ENCODE data around the gene ICAM1.

The ICAM1 gene

DNA sequence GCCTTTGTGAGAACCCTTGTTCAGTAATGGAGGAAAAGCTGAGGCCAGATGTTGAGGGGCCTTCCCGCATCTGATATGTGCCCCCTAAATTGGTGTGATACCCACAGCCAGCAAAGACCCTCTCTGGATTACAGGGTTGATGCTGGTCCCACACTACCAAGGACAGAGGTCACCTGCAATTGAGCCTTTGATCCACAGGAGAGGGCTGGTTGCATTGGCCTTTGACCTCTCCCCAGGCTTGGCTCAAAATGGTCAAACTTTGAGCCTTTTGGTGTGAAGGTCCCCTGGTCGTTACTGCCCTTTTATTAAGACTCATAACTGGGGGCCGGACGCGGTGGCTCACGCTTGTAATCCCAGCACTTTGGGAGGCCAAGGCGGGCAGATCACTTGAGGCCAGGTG lies 27.3 kb upstream of the ICAM1 start:
- DNase-seq = no peak

DNA sequence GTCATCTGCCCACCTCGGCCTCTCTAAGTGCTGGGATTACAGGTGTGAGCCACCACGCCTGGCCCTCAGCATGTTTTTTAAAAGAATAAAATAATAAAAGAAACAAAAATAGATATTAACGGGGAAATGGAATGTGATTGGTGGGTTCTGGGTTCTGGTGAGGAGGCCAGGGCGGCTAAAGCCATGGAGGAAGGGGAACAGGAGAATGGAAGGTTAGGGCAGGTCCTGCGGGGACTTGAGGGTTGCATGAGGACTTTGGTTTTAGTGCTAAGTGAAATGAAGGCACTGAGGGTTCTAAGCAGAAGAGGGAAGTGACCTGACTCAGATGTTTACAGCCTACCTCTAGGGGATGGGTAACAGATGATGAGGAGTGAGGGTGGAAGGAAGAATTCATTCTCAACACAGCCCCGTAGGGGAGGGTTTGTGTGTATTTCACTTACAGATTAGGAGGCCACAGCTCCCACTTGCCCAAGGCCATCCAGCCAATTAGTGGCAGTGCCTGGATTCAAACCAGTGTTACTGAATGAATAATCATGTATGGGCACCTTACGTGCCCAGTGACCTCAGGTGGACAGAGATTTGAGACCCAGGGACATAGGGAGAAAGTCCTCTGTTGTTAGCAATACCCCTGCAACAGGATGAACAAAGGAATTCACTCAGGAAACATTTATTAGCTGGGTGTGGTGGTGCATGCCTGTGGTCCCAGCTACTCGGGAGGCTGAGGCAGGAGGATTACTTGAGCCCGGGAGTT lies 25.6 kb upstream of the ICAM1 start:
- no peak for DNase-seq

DNA sequence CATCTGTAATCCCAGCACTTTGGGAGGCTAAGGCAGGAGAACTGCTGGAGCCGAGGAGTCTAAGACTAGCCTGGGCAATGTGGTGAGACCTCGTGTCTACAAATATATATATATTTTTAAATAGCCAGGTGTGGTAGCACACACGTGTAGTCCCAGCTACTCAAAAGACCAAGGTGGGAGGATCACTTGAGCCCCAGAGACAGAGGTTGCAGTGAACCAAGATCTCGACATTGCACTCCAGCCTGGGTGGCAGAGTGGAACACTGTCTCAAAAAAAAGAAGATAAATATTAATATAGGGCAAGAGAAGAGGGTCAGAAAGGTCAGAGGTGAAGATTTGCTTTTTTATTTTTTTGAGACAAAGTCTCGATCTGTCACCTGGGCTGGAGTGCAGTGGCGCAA lies 24.4 kb upstream of the ICAM1 start:
- no peak for DNase-seq

DNA sequence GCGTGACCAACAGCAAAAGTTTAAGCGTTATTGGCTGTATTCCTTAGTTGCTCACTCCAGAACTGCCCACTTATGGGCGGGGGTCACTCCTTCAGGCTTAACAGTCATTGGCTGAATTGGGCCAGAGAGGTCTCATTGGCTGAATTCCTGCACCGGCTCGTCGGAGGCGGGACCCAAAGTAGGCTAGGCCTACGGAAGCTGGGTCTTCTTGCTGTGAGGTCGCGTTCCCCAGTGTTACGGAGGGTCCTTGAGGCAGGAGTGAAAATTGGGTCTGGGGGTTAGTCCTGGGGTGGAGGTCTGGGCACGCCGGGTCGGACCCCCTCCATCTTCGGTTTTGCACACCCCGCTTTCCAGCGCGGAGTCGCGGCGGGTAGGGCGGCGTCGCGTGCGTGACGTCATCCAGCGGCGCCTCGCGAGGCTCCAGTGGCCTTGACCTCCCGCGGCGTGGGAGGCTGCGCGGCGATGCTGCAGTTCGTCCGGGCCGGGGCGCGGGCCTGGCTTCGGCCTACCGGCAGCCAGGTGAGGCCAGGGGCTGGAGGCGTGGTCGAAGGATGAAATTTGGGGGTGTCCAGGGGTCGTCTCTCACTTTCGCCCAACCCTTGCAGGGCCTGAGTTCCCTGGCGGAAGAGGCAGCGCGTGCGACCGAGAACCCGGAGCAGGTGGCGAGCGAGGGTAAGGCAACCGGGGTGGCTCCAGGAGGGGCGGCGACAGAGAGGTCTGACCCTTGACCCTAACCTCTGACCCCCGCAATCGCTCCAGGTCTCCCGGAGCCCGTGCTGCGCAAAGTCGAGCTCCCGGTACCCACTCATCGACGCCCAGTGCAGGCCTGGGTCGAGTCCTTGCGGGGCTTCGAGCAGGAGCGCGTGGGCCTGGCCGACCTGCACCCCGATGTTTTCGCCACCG lies 18.9 kb upstream of the ICAM1 start, which contains the start of gene MRPL4:
MRPL4 (plus strand) TSS at position 423 of the 903 bp plus-strand sequence; CDS start at position 463, 40 bp downstream.
- DNase-seq = peak; percentile 99

DNA sequence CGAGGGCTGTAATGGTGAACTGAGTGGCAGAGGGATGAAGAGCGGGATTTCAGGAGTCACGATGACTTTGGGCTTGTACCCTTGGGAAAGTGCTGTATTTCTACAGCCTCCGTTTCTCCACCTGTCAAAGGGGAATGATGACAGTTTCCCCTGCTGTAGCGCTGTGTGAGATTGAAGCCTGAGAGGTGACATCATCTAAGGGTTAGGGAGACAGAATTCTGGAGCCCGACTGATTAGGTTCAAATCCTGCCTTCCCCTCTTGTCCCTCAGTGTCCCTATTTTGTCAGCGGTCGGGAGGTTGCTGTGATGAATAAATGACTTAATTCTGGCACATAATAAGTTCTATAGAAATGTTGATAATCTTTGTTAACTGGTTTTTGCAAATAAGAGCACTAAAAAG lies 18.2 kb upstream of the ICAM1 start:
- DNase-seq = no peak

DNA sequence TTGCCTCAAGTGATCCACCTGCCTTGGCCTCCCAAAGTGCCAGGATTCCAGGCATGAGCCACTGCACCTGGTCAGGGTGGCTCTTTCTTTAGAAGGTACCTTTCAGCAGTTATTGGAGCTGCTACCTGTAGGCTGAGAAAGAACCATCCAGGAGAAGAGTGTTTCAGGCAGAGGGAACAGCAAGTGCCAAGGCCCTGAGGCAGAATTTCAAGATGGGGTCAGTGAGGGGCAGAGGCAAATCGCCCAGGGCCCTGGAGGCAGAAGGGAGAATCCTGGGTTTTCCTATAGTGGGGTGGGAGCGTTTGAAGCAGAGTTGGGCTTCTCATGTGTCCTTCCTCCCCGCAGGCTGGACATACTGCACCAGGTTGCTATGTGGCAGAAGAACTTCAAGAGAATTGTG lies 16.7 kb upstream of the ICAM1 start:
- DNase-seq = no peak

DNA sequence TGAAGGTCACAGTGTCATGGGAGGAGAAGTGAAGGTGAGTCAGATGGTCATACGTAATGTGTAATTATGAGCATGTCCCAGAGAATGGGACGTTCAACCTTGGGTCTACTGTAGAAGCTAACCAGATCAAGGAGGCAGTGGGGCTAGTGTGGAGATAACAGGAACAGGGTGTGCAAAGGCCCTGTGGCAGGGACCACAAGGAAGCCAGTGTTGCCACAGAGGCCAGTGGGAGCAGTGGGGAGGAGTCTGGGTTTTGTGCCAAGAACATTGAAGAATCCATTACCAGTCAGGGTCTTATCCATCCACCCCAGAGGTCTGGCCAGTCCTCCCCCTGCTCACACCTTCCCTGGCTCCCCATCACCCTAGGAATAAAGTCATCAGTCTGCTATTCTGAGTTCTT lies 15.6 kb upstream of the ICAM1 start:
- no peak for DNase-seq

DNA sequence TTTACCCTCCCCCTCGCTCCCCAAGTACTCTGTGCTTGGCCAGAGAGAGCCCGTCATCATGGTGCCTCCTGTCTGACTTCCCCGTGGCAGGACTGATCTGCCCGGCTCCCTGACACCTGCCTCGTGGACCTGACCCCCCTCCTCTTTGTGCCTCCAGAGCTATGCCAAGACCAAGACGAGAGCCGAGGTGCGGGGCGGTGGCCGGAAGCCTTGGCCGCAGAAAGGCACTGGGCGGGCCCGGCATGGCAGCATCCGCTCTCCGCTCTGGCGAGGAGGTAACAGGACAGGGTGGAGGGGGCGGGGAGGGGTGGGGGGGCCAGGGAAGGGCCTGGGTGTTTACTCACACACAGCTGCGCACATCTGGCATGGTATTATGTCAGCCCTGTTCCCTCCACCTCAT lies 14.4 kb upstream of the ICAM1 start:
- no peak for DNase-seq

DNA sequence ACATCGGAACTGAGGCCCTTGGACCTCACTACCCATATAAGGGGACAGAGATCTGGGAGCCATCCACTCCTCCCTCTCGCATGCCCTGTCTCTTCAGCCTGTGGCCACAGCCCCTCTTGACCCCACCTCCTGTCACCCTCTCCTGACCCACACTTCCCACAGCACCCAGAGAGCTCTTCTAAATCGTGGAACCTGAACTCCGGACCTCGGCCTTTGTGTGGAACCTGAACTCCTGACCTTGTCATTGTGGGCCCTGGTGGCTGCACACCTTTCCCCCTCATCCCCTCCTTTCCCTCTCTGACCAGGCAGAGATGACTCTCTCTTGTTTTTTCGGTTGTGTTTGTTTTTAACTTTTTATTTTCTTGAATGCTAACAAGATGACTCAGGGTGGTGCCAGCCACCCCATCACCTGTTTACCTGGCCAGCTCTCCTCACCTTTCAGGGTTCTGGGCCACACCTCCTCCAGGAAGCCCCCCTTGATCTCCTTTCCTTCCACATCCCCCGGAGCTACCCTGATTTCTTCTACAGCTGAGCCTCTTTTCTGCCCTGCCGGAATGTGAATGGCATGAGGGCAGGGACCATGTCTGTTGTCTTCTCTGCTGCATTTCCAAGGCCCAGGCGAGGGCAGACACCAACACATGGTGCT lies 13.8 kb upstream of the ICAM1 start:
- DNase-seq = no peak

DNA sequence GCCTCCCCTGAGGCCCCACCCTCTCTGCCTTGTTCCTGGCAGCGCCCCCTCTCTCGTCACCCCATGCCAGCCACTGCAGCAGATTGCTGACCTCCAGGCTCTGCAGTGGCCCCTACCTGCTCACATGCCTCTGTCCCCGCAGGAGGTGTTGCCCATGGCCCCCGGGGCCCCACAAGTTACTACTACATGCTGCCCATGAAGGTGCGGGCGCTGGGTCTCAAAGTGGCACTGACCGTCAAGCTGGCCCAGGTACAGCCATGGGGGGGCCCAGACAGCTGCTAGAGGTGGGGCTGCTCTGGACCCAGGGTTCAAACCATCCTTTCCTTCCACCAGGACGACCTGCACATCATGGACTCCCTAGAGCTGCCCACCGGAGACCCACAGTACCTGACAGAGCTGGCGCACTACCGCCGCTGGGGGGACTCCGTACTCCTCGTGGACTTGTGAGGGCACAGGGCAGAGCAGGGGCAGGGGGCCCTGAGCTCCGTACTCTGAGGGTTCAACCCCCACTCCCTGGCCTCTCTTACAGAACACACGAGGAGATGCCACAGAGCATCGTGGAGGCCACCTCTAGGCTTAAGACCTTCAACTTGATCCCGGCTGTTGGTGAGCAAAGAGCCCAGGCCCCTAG lies 12.7 kb upstream of the ICAM1 start:
- no peak for DNase-seq

DNA sequence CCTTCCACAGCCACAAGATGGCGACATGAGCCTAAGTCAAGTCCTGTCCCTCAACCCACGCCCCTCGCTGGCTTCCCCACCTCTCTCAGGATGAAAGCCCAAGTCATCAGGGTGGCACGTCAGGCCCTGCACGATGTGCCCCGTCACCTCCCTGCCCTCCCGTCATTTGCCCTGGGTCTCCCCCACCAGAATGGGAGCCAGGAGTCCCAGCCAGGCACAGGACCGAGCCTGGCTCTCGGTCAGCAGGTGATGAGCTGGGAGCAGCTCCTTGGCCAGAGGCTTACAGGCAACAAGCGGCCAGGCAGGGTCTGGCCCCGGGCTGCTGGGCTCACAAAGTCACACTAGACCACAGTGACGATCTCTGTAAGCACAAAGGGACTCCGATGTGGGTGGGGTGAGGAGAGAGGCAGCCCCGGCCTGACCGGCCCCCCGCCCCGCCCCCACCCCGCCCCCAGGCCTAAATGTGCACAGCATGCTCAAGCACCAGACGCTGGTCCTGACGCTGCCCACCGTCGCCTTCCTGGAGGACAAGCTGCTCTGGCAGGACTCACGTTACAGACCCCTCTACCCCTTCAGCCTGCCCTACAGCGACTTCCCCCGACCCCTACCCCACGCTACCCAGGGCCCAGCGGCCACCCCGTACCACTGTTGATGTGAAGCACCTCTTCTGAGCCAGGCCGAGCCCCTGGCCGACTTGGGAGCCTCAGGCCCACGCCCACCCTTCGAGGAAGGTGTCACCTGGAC lies 11.6 kb upstream of the ICAM1 start:
- DNase-seq = peak; percentile 86

DNA sequence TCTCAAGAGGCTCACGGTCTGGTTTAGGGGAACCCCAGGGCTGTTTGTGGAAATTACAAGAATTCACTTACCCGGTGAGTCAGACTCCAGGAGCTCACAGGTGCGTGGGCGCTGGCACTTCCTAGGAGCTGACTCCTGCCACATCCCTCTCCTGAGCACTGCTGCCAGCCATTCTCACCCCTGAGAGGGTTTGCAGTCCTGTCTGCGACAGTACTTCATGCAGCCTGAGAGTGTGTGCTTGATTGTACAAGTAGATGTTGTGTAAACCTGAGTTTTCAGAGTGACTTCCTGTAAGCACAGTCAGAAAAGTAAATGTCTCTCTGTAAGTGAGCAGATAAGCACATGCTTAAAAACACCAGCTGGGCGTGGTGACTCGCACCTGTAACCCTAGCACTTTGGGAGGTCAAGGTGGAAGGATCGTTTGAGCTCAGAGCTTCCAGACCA lies 10.8 kb upstream of the ICAM1 start:
- DNase-seq = no peak

DNA sequence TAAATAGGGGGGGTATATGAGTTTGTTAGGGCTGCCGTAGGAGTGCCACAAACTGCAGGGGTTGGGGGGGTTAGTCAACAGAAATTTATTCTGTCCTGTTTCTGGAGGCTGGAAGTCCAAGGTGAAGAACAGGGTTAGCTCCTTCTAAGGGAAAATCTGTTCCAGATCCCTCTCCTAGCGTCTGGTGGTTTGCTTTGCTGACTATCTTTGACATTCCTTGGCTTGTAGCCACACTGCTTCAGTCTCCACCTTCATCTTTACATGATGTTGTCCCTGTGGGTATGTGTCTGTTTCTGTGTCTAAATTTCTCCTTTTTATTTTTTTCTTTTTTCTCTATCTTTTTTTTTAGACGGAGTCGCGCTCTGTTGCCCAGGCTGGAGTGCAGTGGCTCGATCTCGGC lies 8.1 kb upstream of the ICAM1 start:
- DNase-seq = no peak

DNA sequence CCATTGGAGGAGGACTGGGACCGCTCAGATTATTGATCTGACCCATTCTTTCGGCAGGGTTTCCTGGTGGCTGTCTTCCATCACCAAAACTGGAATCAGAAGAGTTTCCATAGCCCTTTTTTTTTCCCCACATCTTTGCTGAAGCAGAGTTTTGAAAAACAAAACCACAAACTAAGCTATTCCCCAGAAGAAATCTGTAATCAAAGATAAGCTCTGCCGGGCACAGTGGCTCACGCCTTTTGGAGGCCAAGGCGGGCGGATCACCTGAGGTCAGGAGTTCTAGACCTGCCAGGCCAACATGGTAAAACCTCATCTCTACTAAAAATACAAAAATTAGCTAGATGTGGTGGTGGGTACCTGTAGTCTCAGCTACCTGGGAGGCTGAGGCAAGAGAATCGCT lies 4.2 kb upstream of the ICAM1 start:
- DNase-seq = no peak

DNA sequence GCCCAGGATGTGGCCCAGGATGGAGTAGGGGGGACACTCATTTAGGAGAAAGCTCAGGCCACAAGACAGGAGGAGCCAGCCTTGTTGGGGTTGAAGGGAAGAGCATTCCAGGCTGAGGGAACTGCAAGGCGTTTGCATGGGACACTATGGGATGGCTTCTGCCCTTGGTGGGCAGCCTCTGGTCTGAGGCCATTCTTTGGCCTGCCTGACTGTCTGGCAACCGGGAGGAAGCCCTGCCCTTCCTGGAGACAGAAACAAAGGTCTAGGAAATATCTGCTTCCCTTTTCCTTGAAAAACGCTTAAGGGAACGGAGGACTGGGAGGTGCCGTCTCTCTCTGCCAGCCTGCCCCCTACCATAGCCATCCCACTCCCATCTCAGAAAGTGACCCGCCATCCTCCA lies 2.8 kb upstream of the ICAM1 start:
- no peak for DNase-seq

DNA sequence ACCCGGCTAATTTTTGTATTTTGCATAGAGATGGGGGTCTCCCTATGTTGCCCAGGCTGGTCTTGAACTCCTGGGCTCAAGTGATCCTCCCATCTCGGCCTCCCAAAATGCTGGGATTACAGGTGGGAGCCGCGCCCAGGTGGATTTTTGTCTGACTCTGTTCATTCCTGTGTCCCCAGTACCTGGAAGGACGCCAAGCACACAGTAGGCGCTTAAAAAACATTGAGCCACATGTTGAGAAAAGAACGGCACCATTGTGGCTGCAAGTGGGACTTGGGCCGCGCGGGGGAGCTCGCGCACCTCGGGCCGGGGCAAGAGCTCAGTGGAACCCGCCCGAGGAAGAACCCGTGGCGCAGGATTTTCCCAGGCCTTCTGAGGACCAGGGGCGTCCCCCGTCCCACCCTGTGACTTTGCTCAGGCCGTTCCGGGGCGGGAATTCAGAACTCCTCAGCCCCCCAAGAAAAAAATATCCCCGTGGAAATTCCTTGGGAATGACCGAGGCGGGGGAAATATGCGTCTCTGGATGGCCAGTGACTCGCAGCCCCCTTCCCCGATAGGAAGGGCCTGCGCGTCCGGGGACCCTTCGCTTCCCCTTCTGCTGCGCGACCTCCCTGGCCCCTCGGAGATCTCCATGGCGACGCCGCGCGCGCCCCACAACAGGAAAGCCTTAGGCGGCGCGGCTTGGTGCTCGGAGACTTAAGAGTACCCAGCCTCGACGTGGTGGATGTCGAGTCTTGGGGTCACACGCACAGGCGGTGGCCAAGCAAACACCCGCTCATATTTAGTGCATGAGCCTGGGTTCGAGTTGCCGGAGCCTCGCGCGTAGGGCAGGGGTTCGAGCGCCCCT lies 1.4 kb upstream of the ICAM1 start:
- DNase-seq = peak; percentile 81

DNA sequence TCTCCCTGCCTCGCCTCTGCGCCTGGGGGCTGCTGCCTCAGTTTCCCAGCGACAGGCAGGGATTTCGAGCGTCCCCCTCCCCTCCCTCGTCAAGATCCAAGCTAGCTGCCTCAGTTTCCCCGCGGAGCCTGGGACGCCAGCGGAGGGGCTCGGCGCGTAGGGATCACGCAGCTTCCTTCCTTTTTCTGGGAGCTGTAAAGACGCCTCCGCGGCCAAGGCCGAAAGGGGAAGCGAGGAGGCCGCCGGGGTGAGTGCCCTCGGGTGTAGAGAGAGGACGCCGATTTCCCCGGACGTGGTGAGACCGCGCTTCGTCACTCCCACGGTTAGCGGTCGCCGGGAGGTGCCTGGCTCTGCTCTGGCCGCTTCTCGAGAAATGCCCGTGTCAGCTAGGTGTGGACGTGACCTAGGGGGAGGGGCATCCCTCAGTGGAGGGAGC lies 722 bp upstream of the ICAM1 start:
- DNase-seq = peak; percentile 33

DNA sequence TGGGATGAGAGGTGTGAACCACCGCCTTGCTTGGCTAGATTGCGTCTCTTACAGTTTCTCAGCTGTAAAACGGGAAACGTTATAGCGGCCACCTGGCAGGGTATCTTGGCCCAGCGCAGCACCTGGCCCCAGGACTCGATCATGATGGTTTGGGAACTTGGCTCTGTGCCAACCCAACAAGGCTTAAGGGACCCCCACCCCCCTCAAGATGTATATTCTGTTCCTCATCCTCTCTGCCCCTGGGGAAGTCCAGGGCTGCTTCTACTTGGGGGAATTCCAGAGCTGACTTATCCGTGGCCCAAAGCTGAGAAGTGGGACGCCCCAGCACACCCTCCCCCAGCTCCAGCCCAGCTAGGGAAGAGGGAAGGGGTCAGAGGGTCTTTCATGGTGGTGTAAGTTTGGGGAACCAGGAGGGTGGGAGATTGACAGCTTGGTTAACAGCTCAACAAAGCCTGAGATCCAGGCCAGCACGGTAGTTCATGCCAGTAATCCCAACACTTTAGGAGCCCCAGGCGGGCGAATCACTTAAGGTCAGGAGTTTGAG lies 695 bp downstream of the ICAM1 start:
- DNase-seq = peak; percentile 38

DNA sequence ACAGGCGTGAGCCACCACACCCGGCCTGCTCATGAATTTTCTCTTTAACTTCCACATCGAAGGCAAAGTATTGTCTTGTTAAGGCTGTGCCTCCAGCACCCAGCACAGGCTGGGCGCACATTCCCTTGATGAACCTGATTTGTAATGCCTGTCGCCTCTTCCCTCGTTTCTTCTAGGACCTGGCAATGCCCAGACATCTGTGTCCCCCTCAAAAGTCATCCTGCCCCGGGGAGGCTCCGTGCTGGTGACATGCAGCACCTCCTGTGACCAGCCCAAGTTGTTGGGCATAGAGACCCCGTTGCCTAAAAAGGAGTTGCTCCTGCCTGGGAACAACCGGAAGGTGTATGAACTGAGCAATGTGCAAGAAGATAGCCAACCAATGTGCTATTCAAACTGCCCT lies 3.7 kb downstream of the ICAM1 start:
- no peak for DNase-seq

DNA sequence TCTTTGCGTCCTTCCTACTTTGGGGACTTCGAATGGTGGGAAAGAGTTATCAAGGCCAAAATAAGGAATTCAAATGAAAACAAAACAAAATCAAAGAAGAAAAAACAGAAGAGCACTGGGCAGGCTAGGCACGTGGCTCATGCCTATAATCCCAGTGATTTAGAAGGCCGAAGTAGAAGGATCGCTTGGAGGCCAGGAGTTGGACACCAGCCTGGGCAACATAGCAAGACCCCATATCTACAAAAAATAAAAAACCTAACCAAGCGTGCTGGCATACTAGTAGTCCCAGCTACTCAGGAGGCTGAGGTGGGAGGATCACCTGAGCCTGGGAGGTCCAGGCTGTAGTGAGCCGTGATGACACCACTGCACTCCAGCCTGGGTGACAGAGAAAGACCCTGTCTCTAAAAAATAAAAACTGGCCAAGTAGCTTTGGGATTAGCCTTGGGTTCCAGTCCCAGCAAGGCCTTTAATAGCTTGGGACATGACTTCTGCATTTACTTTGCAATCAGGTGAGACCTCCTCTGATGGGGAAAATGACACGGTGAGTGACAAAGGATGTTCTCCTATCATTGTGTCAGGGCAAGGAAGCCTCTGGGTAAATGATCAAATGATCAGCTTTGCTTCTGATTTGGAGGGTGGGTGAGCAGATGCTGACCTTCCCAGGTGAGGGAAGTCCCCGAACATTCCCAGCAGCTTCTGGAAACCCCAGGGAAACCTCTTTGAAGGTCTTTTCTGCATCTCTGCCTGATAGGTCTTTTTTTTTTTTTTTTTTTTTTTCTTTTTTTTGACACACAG lies 7.1 kb downstream of the ICAM1 start:
- DNase-seq = no peak
